MM.1S (cell line): ENCODE data around the gene APOC3.

Source experiments
- DNase-seq: peaks from one replicate; pipeline ENCODE4 v3.0.0-alpha.2; 2015
- H2AFZ ChIP-seq: fragments of 300-600 bp; sonication (generic); 2 replicates; pipeline ENCODE4 v1.6.0; 2016; ENCODE audit warnings: antibody characterized with exemption, low read length
- H3F3A ChIP-seq: fragments of 300-600 bp; sonication (generic); 2 replicates; pipeline ENCODE4 v1.6.1; 2016; ENCODE audit warnings: mild to moderate bottlenecking, antibody characterized with exemption, low read length, moderate library complexity, mixed read lengths; ENCODE audit not compliant: insufficient read depth
- H3K27ac ChIP-seq: fragments of 300-600 bp; sonication (generic); 2 replicates; pipeline ENCODE4 v1.5.1; 2016; ENCODE audit warnings: mild to moderate bottlenecking, low read length
- H3K27me3 ChIP-seq: fragments of 300-600 bp; sonication (generic); replicated peaks from 2 replicates; pipeline ENCODE4 v1.6.0; 2016; ENCODE audit warnings: low read length; ENCODE audit not compliant: insufficient read depth
- H3K36me3 ChIP-seq: fragments of 300-600 bp; sonication (generic); replicated peaks from 2 replicates; pipeline ENCODE4 v1.6.1; 2016; ENCODE audit warnings: mild to moderate bottlenecking, low read length, mixed read lengths; ENCODE audit not compliant: insufficient read depth
- H3K4me1 ChIP-seq: fragments of 300-600 bp; sonication (generic); 2 replicates; pipeline ENCODE4 v1.6.1; 2016; ENCODE audit warnings: low read length, mixed read lengths
- H3K4me2 ChIP-seq: fragments of 300-600 bp; sonication (generic); 2 replicates; pipeline ENCODE4 v1.6.0; 2016; ENCODE audit warnings: low read depth, low read length
- H3K4me3 ChIP-seq: fragments of 300-600 bp; sonication (generic); 2 replicates; pipeline ENCODE4 v1.5.1; 2016; ENCODE audit warnings: low read length, mixed read lengths
- H3K79me2 ChIP-seq: fragments of 300-600 bp; sonication (generic); 2 replicates; pipeline ENCODE4 v1.6.1; 2016; ENCODE audit warnings: mixed run types, low read length, mixed read lengths
- H3K9ac ChIP-seq: fragments of 300-600 bp; sonication (generic); 2 replicates; pipeline ENCODE4 v1.6.1; 2016; ENCODE audit warnings: low read length, mixed read lengths
- H3K9me2 ChIP-seq: fragments of 300-600 bp; sonication (generic); replicated peaks from 2 replicates; pipeline ENCODE4 v1.6.1; 2016; ENCODE audit warnings: mild to moderate bottlenecking, low read length, mixed read lengths; ENCODE audit not compliant: insufficient read depth
- H3K9me3 ChIP-seq: fragments of 300-600 bp; sonication (generic); replicated peaks from 2 replicates; pipeline ENCODE4 v1.6.1; 2016; ENCODE audit warnings: mild to moderate bottlenecking, low read length, mixed read lengths; ENCODE audit not compliant: insufficient read depth
- H4K20me1 ChIP-seq: fragments of 300-600 bp; sonication (generic); 2 replicates; pipeline ENCODE4 v1.6.1; 2016; ENCODE audit warnings: mild to moderate bottlenecking, low read length, moderate library complexity, mixed read lengths; ENCODE audit not compliant: insufficient read depth
- CTCF ChIP-seq: fragments of 300-600 bp; sonication (generic); IDR thresholded peaks from 2 replicates; pipeline ENCODE4 v1.5.1; 2016; ENCODE audit warnings: antibody characterized with exemption, low read length, mixed read lengths
- EZH2 ChIP-seq: fragments of 300-600 bp; sonication (generic); optimal IDR thresholded peaks from 2 replicates; pipeline ENCODE3; 2017; ENCODE audit warnings: low read depth, mild to moderate bottlenecking, antibody characterized with exemption, low read length, mixed read lengths
- EZH2phosphoT487 ChIP-seq: fragments of 300-600 bp; sonication (generic); IDR thresholded peaks from 2 replicates; pipeline ENCODE4 v1.6.1; 2018; ENCODE audit warnings: antibody characterized with exemption, low read length

APOC3 gene

DNA sequence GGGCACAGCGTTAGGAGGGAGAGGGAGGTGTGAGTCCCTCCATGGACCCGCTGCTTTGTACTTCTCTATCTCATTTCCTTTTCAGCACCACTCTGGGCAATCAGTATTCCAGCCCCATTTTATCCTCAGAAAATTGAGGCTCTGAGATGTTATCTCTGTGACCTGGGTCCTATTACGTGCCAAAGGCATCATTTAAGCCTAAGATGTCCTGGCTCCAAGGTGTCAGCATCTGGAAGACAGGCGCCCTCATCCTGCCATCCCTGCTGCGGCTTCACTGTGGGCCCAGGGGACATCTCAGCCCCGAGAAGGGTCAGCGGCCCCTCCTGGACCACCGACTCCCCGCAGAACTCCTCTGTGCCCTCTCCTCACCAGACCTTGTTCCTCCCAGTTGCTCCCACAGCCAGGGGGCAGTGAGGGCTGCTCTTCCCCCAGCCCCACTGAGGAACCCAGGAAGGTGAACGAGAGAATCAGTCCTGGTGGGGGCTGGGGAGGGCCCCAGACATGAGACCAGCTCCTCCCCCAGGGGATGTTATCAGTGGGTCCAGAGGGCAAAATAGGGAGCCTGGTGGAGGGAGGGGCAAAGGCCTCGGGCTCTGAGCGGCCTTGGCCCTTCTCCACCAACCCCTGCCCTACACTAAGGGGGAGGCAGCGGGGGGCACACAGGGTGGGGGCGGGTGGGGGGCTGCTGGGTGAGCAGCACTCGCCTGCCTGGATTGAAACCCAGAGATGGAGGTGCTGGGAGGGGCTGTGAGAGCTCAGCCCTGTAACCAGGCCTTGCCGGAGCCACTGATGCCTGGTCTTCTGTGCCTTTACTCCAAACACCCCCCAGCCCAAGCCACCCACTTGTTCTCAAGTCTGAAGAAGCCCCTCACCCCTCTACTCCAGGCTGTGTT is 829 bp upstream of the APOC3 start:
- no peak overlapping the region for H3K27ac ChIP-seq
- H3K4me3 ChIP-seq, result no peak overlapping the region
- H3K4me1 ChIP-seq, result no peaks in the 10 kb centered on the region
- H3F3A ChIP-seq, result no peaks in the 10 kb centered on the region
- H3K79me2 ChIP-seq, result no peaks in the 10 kb centered on the region
- no peak overlapping the region for H3K4me2 ChIP-seq
- TF ChIP-seq EZH2 (no peak), CTCF (no peak), EZH2phosphoT487 (no peak)
- no peak overlapping the region for H3K9ac ChIP-seq
- H3K36me3 ChIP-seq, result no peaks in the 10 kb centered on the region
- no peaks in the 10 kb centered on the region for H4K20me1 ChIP-seq
- no peaks in the 10 kb centered on the region for H3K9me3 ChIP-seq
- no peaks in the 10 kb centered on the region for H3K9me2 ChIP-seq
- no peak overlapping the region for H2AFZ ChIP-seq
- no peaks in the 10 kb centered on the region for H3K27me3 ChIP-seq
- no peak for DNase-seq

DNA sequence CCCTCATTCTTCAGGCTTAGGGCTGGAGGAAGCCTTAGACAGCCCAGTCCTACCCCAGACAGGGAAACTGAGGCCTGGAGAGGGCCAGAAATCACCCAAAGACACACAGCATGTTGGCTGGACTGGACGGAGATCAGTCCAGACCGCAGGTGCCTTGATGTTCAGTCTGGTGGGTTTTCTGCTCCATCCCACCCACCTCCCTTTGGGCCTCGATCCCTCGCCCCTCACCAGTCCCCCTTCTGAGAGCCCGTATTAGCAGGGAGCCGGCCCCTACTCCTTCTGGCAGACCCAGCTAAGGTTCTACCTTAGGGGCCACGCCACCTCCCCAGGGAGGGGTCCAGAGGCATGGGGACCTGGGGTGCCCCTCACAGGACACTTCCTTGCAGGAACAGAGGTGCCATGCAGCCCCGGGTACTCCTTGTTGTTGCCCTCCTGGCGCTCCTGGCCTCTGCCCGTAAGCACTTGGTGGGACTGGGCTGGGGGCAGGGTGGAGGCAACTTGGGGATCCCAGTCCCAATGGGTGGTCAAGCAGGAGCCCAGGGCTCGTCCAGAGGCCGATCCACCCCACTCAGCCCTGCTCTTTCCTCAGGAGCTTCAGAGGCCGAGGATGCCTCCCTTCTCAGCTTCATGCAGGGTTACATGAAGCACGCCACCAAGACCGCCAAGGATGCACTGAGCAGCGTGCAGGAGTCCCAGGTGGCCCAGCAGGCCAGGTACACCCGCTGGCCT is 641 bp downstream of the APOC3 start:
- Histone ChIP-seq H3K27me3 (no peaks in the 10 kb centered on the region), H2AFZ (no peak overlapping the region), H3K9me2 (no peaks in the 10 kb centered on the region), H3K79me2 (no peaks in the 10 kb centered on the region), H3K9me3 (no peaks in the 10 kb centered on the region), H3K4me3 (no peak overlapping the region), H3K9ac (no peak overlapping the region), H3K4me2 (no peak overlapping the region), H3F3A (no peaks in the 10 kb centered on the region), H3K36me3 (no peaks in the 10 kb centered on the region), H4K20me1 (no peaks in the 10 kb centered on the region), H3K4me1 (no peaks in the 10 kb centered on the region), H3K27ac (no peak overlapping the region)
- DNase-seq, result no peak
- TF ChIP-seq CTCF (no peak), EZH2 (no peak), EZH2phosphoT487 (no peak)

DNA sequence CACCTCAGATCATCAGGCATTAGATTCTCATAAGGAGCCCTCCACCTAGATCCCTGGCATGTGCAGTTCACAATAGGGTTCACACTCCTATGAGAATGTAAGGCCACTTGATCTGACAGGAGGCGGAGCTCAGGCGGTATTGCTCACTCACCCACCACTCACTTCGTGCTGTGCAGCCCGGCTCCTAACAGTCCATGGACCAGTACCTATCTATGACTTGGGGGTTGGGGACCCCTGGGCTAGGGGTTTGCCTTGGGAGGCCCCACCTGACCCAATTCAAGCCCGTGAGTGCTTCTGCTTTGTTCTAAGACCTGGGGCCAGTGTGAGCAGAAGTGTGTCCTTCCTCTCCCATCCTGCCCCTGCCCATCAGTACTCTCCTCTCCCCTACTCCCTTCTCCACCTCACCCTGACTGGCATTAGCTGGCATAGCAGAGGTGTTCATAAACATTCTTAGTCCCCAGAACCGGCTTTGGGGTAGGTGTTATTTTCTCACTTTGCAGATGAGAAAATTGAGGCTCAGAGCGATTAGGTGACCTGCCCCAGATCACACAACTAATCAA is 2.2 kb downstream of the APOC3 start:
- H3K4me3 ChIP-seq, result no peak overlapping the region
- no peaks in the 10 kb centered on the region for H3K9me2 ChIP-seq
- no peaks in the 10 kb centered on the region for H4K20me1 ChIP-seq
- 0 out of 2 replicates have a peak, but pooled peaks cover 3% of the 10 kb centered on the region for H3K4me1 ChIP-seq
- no peaks in the 10 kb centered on the region for H3K27me3 ChIP-seq
- H3K27ac ChIP-seq, result no peak overlapping the region
- TF ChIP-seq EZH2phosphoT487 (no peak), EZH2 (no peak), CTCF (no peak)
- no peak overlapping the region for H3K4me2 ChIP-seq
- H3K36me3 ChIP-seq, result no peaks in the 10 kb centered on the region
- no peaks in the 10 kb centered on the region for H3K9me3 ChIP-seq
- H3F3A ChIP-seq, result no peaks in the 10 kb centered on the region
- no peak overlapping the region for H3K9ac ChIP-seq
- DNase-seq, result no peak
- no peak overlapping the region for H2AFZ ChIP-seq
- no peaks in the 10 kb centered on the region for H3K79me2 ChIP-seq
